ENCODE results near the gene HIRA. TPM values are rescaled to one million over a fixed set of nuclear protein-coding genes. Genes with fewer than 3 reads are reported as not detected.

Gene HIRA
- total RNA-seq, 1 donor from 2014 or later, result 23.3 TPM

GRCh38 chr22:19471572-19471971 lies 40.0 kb upstream of the HIRA start:
- no peaks in the 10 kb centered on the region for H3K4me1 ChIP-seq
- H3K36me3 ChIP-seq, result peaks cover 82% of the 10 kb centered on the region
- H3K27ac ChIP-seq, result no peak overlapping the region
- TF ChIP-seq CTCF (IDR thresholded peaks at IDR 0.05), result no peak
- intact Hi-C loops (cut with DNase I), result no loop called here
- DNase-seq, result no peak
- H3K27me3 ChIP-seq, result no peaks in the 10 kb centered on the region
- H3K4me3 ChIP-seq, result no peak overlapping the region
- no peaks in the 10 kb centered on the region for H3K9me3 ChIP-seq
- ATAC-seq, result no peak

- no peaks in the 10 kb centered on the region for H3K27me3 ChIP-seq
- intact Hi-C loops (cut with DNase I), result no loop called here
- H3K4me3 ChIP-seq, result no peak overlapping the region
- ATAC-seq (no peak), DNase-seq (no peak)
- H3K27ac ChIP-seq, result no peak overlapping the region
- no peaks in the 10 kb centered on the region for H3K9me3 ChIP-seq
- no peaks in the 10 kb centered on the region for H3K4me1 ChIP-seq
- peaks cover 97% of the 10 kb centered on the region for H3K36me3 ChIP-seq
- no peak for TF ChIP-seq CTCF (IDR thresholded peaks at IDR 0.05)
Observed at GRCh38 chr22:19470010-19470409, 38.5 kb upstream of the HIRA start.

GRCh38 chr22:19469421-19469820 lies 37.9 kb upstream of the HIRA start:
- no peak for TF ChIP-seq CTCF (IDR thresholded peaks at IDR 0.05)
- Histone ChIP-seq H3K4me3 (no peak overlapping the region), H3K4me1 (no peaks in the 10 kb centered on the region), H3K36me3 (peaks cover 98% of the 10 kb centered on the region), H3K27ac (no peak overlapping the region), H3K27me3 (no peaks in the 10 kb centered on the region), H3K9me3 (no peaks in the 10 kb centered on the region)
- intact Hi-C loops (cut with DNase I), result no loop called here
- DNase-seq (no peak), ATAC-seq (no peak)

GRCh38 chr22:19467912-19468311 lies 36.4 kb upstream of the HIRA start:
- no peak for ATAC-seq
- intact Hi-C loops (cut with DNase I), result no loop called here
- DNase-seq, result no peak
- H3K4me3 ChIP-seq, result no peak overlapping the region
- H3K9me3 ChIP-seq, result no peaks in the 10 kb centered on the region
- no peak overlapping the region for H3K27ac ChIP-seq
- H3K4me1 ChIP-seq, result no peaks in the 10 kb centered on the region
- no peaks in the 10 kb centered on the region for H3K27me3 ChIP-seq
- H3K36me3 ChIP-seq, result peaks cover 97% of the 10 kb centered on the region
- TF ChIP-seq CTCF (IDR thresholded peaks at IDR 0.05), result no peak

GRCh38 chr22:19466848-19467752 lies 35.6 kb upstream of the HIRA start:
- no peak for TF ChIP-seq CTCF (IDR thresholded peaks at IDR 0.05)
- peaks cover 97% of the 10 kb centered on the region for H3K36me3 ChIP-seq
- no peaks in the 10 kb centered on the region for H3K27me3 ChIP-seq

More at GRCh38 chr22:19466848-19467752, 35.6 kb upstream of the HIRA start:
- intact Hi-C loops (cut with DNase I), result no loop called here
- Histone ChIP-seq H3K4me3 (no peak overlapping the region), H3K27ac (no peak overlapping the region), H3K4me1 (no peaks in the 10 kb centered on the region), H3K9me3 (no peaks in the 10 kb centered on the region)
- DNase-seq (no peak), ATAC-seq (no peak)
